ENCODE data around the gene ATG9B.

Gene ATG9B

GRCh38 chr7:151006590-151007300, 17.5 kb downstream of the ATG9B start:
- DNase-seq (ENCODE audit: low spot score): no peak
- no peak for FAIRE-seq

- DNase-seq (ENCODE audit: low spot score) (no peak), FAIRE-seq (no peak)
Measured at GRCh38 chr7:151005566-151005965, 18.7 kb downstream of the ATG9B start.

GRCh38 chr7:151003572-151003971, 20.7 kb downstream of the ATG9B start:
- DNase-seq (ENCODE audit: low spot score): no peak
- FAIRE-seq: no peak

- FAIRE-seq (no peak), DNase-seq (ENCODE audit: low spot score) (no peak)
Measured at GRCh38 chr7:151001546-151001945, 22.7 kb downstream of the ATG9B start.

- DNase-seq (ENCODE audit: low spot score) (no peak), FAIRE-seq (no peak)
Measured at GRCh38 chr7:151000897-151001495, 23.3 kb downstream of the ATG9B start.

- FAIRE-seq: no peak
- no peak for DNase-seq (ENCODE audit: low spot score)
Measured at GRCh38 chr7:150999497-151000230, 24.6 kb downstream of the ATG9B start.

- no peak for FAIRE-seq
- DNase-seq (ENCODE audit: low spot score): no peak
Measured at GRCh38 chr7:150999001-150999400, 25.3 kb downstream of the ATG9B start.

- DNase-seq (ENCODE audit: low spot score) (no peak), FAIRE-seq (no peak)
Measured at GRCh38 chr7:150998341-150998740, 26.0 kb downstream of the ATG9B start.

- FAIRE-seq (no peak), DNase-seq (ENCODE audit: low spot score) (no peak)
Measured at GRCh38 chr7:150997817-150998216, 26.5 kb downstream of the ATG9B start.

GRCh38 chr7:150997075-150997511, 27.2 kb downstream of the ATG9B start:
- FAIRE-seq (no peak), DNase-seq (ENCODE audit: low spot score) (no peak)

- FAIRE-seq (no peak), DNase-seq (ENCODE audit: low spot score) (no peak)
Measured at GRCh38 chr7:150996376-150997074, 27.8 kb downstream of the ATG9B start.

- no peak for FAIRE-seq
- DNase-seq (ENCODE audit: low spot score): no peak
Measured at GRCh38 chr7:150994838-150995510, 29.3 kb downstream of the ATG9B start.

GRCh38 chr7:150994141-150994837, 30.0 kb downstream of the ATG9B start:
- DNase-seq (ENCODE audit: low spot score) (no peak), FAIRE-seq (no peak)

GRCh38 chr7:150993511-150993910, 30.8 kb downstream of the ATG9B start:
- no peak for DNase-seq (ENCODE audit: low spot score)
- FAIRE-seq: no peak

- no peak for FAIRE-seq
- DNase-seq (ENCODE audit: low spot score): no peak
Measured at GRCh38 chr7:150992833-150993302, 31.4 kb downstream of the ATG9B start.

GRCh38 chr7:150992051-150992640, 32.1 kb downstream of the ATG9B start:
- DNase-seq (ENCODE audit: low spot score): no peak

GRCh38 chr7:150990416-150991186, 33.7 kb downstream of the ATG9B start, which contains the start of gene NOS3:
Gene NOS3, plus strand, starts transcription at chr7:150991017. Its CDS starts 2,787 bp downstream, at chr7:150993804.
- DNase-seq (ENCODE audit: low spot score): no peak
- no peak for FAIRE-seq

More at GRCh38 chr7:150992051-150992640, 32.1 kb downstream of the ATG9B start:
- FAIRE-seq: no peak

- DNase-seq (ENCODE audit: low spot score): no peak
- no peak for FAIRE-seq
Measured at GRCh38 chr7:150989456-150989855, 34.8 kb downstream of the ATG9B start.
